Measurements from ENCODE around the gene DMRTB1.

DMRTB1 gene

DNA sequence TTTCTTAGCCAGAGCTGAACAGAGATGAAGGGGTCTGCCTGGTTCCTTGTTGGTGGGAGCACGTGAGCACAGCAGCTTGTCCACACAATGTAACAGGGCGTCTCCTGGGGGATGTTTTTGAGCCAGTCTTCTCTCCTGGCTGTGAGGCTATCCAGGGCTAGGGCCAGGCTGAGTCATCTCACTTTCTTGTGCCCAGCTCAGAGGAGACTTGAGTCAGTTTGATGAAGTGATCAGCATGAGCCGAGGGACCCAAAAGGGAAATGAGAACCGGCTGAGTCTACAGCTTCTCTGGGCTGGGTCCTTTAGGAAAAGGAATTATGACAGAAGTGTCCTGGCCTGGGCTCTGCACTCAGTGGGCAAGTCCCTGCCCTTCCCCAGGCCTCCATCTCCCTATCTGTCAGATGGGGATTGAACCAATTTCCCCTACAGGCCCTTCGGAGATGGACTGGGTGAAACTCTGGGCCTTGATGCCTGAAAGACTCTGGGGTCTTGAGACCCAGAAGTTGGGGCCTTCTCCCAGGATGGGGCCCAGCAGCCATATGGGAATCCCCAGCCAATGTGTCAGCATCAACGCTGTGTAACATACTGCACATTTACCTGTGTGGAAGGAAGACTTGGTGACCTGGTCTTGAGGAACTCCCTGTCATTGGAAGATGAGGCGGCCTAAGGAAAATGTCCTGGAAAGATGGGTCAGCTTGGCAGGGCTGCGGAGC, 36.6 kb downstream of the DMRTB1 start:
- DNase-seq, result no peak

GRCh38 chr1:53498555-53499131, 39.4 kb downstream of the DMRTB1 start:
- peak; percentile 30 to 32 for DNase-seq

- no peak for DNase-seq
These were observed 40.3 kb downstream of the DMRTB1 start for GRCh38 chr1:53499257-53500203.

GRCh38 chr1:53500204-53501064, 41.2 kb downstream of the DMRTB1 start:
- no peak for DNase-seq

- no peak for DNase-seq
These were observed 42.1 kb downstream of the DMRTB1 start for GRCh38 chr1:53501065-53502005.

DNA sequence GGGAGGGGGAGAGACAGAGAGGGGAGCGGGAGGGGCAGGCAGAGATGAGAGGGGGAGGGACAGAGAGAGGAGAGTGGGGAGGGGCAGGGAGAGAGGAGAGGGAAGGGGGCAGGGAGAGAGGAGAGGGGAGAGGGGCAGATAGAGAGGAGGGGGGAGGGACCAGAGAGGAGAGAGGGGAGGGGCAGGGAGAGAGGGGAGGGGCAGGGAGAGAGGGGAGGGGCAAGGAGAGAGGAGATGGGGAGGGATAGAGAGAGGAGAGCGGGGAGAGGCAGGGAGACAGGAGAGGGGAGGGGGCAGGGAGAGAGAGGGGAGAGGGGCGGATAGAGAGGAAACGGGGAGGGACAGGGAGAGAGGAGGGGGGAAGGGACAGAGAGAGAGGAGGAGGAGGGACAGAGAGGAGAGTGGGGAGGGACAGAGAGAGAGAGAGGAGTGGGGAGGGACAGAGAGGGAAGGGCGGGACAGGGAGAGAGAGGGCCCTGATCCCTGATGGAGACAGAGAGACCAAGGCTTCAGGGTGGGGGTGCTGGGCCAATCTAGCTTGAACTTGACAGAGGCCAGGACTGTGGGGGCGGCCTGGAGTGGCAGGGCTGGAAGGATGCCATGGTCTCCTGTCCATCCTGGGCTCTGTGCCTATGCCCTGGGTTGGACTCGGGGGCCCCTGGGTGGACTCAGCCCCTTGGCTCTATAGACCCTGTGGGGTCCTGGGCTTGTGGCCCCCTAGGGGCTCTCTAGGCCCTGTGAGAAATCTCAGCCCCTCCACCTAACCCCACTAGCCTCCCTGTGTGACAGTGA, 43.6 kb downstream of the DMRTB1 start:
- DNase-seq, result no peak

DNA sequence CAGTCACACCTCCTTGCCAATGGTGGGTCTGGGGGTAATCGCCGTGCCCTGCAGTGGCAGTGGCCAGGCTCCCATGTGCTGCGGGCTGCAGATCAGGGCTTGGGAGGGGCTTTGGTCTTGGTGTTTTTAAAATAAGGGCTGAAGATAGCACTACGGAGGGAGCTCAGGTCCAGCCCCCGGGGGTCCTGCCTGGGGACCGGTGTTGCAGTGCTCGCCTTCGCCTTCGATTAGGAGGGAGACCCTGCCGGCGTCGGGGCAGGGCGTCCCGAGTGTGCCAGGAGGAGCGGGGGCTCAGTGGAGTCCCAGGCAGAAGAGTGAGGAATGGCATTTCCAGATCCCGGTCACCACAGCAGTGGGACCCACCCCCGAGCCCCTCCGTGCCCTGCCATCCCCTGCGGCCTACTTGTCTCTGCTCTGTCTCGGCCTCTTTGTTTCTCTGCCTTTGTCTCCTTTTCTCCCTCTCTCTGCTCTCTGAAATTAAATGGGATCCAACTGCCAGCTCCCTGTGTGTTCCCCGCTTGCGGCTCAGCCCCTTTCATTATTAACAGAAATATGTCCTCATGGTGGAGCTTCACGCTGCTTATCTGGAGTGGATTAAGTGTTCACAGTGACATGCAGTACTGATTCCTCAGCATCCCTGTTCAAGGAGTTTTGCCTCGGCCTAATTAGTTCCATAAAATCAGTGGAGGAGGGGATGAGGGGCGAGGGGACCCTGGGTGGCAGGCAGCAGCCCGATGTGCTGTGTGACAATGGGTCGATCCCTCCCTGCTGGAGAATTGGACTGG, 44.4 kb downstream of the DMRTB1 start:
- no peak for DNase-seq

GRCh38 chr1:53504901-53505300, 45.7 kb downstream of the DMRTB1 start:
- DNase-seq, result no peak

DNA sequence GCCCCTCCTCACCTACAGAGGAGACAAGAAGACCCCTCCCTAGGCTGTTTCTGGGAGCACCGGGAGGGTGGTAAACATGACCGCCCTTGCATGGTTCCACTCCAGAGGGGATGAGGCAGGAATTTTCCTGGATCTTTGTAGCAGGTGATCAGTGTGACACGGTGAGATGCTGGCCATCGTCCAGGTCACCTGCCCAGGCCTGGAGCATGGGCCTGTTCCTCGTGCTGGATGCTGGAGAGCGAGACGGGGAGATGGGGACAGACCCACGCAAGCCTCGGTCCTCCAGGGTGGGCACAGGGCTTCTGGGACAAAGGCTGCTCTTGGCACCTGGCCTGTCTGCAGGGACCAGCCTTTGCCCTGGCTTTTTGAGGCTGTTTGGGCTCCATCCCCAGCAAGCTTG, 46.2 kb downstream of the DMRTB1 start:
- no peak for DNase-seq

GRCh38 chr1:53505891-53506290, 46.7 kb downstream of the DMRTB1 start:
- DNase-seq, result no peak

GRCh38 chr1:53506355-53507050, 47.3 kb downstream of the DMRTB1 start:
- DNase-seq, result no peak

- DNase-seq, result no peak
These were observed 48.1 kb downstream of the DMRTB1 start for GRCh38 chr1:53507116-53507820.

GRCh38 chr1:53508056-53508990, 49.1 kb downstream of the DMRTB1 start:
- DNase-seq, result no peak

GRCh38 chr1:53508991-53509666, 49.9 kb downstream of the DMRTB1 start:
- no peak for DNase-seq

GRCh38 chr1:53509775-53510174, 50.6 kb downstream of the DMRTB1 start:
- no peak for DNase-seq

GRCh38 chr1:53510215-53510614, 51.0 kb downstream of the DMRTB1 start:
- DNase-seq, result no peak

All from Kasumi-1 (cell line).